EL (cell line): ENCODE results near the gene COL25A1.
"Not testable (repeated sequence)": the region's sequence is repeated elsewhere in the genome, so short reads cannot be mapped to it uniquely, and the experiment has no call there.

Source experiments
- DNase-seq: peaks from one replicate; pipeline ENCODE4 v3.0.0-alpha.2; 2016

The COL25A1 gene

DNA sequence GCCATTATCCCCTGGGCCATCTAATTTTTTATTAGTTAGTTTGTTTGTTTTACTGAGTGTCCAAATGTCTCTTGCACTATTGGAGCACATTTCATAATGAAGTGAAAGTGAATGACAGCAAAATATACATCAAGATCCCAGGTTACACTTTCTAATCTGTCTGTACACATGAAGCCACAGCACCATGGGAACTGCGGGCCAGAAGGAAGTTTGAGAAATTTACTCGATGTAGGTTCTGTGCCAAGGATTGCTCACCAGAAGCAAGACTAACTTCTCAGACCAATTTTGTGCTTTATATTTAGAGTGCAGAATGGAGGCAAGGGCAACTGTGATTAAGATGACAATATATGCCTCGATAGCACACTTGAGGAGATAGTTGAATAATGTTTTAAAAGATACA lies 258.0 kb downstream of the COL25A1 start:
- DNase-seq, result no peak

DNA sequence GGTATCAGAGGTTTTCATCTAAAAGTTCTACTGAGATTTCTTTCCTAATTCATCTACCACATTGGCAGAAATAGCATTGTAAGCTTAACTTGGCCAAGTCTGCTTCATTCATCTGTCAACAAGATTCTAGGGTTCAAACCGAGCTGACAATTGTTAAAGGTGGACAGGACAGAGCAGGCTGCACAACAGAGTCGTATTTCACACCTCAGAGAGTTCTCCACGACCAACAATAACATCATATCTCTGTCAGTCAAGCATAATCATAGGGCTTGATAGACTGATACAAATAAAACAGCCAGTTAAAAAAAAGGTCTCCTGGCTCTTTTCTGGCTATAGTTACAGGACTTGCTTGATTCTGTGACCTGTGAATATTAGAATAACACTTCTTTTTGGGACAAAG lies 259.2 kb downstream of the COL25A1 start:
- no peak for DNase-seq

DNA sequence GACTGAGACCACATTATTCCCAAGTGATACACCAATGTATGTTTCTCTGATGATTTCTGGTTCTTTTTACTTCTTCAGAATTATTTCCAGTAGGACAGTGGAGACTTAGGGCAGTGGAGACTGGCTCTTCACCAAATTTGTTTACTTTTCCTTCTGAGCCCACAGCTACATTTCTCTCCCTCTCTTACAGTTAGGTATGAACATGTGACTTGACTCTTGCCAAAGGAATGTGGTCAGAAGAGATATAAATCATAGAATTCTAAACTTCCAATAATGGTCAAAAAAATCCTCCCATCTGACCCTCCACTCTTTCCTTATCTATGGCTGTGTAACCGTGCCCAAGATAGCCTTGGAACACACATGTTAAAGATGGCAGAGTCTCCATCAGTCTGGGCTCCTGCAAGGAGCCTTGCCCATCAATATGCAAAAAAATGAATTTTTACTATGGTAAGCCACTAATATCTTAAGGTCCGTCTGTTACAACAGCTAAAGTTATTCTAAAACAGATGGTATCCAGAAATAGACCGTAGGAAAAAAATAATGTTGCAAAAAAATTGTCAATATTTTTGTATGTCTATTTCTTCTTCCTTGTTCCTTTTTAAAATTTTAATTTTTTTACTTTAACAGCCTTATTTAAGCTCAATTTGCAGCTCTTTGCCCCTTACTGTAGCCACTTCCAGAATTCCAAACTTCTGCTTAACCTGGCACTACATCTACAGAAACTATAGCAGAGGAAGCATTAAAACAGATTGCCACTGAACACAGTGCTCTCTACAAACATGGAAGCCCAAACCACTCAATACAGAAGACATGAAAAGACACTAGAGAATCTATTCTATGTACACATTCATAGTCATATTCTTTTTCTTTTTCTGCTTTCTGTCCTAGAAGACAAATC lies 260.7 kb downstream of the COL25A1 start:
- DNase-seq, result peak; percentile 59

DNA sequence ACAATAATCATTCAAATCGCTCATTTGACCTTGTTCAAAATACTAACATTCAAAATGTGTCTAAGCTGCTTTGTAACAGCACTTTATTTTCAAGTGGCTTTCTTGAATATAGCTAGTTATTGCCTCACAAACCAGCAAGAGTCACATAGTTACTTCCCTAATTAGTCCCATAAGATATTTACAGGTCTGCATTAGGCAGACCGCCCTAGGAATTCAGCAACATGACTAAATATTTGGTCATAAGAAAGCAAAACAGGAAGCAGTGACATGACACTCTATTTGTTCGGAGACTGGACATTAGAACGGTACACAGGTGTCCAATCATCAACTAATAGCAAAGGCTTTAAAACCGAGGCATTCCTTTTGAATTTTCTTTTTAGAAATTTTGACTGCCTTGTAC lies 262.0 kb downstream of the COL25A1 start:
- peak; percentile 28 for DNase-seq

DNA sequence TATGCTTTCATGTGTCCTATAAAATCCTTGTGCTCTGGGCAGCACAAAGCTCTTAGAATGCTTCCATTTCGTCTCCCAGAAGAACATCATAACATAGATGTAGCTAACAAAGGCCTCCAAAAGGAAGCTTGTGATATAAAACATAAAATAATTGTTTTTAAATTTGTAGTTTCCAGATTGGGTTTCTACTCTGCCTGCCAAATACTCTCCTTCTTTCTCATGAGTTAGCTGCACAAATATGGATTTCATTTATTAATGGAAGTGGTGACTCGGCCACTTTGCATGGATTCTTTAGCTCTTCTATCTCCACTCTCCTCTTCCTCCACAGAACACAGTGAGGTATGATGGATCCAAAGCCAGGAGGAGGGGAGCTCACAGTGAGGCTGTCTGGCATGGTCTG lies 265.4 kb downstream of the COL25A1 start:
- no peak for DNase-seq

DNA sequence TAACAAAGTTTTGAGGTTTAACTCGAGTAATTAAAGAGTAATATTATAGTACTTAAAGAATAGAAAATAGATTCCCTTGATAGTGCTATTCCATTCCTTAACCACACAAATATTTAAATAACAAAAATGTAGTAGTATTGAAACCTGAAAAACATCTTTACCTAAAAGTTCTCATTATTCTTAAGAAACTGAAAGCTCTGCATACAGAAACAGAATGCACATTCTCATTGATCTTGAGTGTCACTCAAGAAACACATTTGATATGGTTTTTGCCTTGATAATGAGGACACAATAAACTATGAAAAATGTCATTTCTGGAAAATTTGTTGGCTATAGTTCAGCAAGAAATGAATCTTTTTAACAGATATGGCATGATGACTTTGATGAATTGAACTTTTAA lies 268.5 kb downstream of the COL25A1 start:
- DNase-seq, result no peak

DNA sequence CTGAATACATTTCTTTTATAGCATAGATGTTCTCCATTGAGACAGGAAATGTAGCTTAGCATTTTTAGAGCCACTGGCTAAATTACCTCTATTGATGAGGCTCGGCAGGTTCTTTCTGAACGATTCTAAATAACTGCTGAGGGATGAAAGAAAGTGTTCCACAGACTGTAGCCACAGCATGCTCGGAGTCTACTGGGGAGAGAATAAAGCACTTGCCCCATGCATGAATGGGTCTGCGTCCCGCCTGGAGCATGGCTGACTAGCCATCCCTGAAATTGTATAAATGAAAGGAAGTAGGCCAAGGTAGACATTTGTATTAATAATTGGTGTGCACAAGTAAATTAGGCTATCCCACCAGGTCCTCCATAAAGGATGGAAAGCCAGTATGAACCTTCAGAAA lies 269.8 kb downstream of the COL25A1 start:
- no peak for DNase-seq

DNA sequence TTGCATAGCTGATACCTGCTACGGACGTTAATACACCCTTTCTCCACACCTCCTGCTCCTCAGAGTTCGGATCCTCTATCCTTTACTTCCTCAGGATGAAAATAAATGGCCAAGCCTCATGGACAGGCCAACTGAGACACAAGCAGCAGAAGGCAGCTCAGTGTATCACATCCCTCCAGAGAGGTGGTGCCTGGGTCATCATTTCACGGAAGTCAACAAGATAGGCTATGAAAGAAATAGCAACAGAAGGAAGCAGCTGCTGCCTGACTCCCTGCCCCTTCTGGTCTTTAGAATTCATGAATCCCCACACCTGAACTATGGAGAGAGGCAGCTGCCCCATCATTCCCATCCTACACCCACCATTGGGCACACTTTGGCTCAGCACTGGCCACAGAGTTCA lies 272.5 kb downstream of the COL25A1 start:
- DNase-seq, result no peak

DNA sequence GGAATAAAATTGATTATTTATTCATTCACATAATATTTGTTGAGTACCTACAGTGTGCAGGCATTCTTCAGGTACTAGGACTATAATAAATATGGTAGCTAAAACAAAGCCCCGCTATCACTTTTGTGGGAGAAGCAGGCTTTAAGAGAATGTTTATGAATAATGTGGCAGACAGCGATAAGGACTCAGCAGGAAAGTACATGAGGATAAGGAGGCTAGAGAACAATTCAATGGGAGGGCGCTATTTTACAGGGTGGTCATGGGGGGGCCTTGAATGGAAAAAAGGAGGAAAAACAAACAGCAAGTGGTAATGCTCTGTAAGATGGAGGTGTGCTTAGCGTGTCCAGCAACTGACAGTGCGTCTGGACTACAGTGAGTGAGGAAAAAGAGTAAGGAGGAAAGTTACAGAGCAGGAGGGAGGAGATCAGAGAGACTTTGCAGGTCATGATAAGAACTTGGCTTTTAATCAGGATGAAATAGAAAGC lies 275.4 kb downstream of the COL25A1 start:
- no peak for DNase-seq

DNA sequence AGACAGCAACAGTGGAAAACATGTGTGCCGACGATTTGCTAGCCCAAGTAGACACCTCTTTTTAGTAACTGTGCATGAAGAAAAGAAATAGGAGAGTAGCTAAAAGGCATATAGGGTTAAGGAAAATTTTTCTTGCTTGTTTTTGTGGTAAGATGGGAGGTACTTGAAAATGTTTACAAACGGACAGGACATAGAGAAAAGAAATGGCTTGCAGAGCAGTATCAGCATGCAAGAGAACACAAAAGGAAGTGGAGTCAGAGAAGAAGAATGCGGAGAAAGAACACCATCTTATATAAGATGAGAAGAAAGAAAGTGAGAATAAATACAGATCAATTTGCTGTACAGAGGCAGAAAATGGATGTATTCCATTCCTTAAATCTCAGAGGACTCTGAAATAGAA lies 275.9 kb downstream of the COL25A1 start:
- DNase-seq, result peak; percentile 14

DNA sequence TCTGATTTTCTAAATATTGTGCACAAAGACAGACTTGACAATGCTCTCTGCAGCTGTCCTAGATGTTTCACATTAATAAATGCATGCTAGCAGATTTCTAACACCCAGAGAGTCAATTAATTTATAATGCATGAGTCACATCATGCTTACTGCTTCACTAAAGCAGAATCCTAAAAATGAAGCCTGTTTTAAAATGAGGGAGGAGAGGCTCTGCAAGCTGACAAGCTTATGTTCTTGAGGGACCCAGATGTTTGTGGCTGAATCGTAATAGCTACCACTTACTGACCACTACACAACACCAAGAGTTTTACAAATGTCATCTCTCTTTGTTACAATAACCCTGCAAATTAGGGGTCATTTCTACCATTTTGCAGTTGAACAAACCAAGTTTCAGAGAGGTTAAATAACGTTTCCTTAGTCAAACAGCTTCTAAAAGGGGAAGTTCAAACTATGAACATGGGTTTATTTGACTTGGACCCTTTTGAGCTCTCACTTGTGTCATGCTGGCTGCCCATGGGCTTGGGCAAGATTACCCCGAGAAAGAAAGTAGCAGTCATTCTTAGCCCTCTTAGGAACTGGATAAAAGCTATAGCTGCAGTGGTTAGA lies 276.9 kb downstream of the COL25A1 start:
- no peak for DNase-seq

DNA sequence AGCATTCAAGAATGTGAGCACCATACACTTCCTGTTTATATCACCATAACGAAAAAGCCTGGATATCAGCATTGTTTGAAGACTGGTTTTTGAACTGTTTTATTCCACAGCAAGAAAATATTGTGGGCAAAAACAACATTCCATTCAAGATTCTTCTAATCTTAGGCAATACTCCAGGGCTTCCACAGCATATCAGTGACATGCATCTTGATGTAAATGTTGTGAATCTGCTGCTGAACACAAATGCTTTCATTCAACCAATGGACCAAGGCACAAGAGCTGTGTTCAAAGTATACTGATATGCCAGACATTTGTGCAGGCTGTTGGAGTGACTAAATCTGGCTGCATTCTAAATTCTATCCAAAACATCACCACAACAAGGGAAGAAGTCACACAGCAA lies 279.5 kb downstream of the COL25A1 start:
- DNase-seq, result no peak

DNA sequence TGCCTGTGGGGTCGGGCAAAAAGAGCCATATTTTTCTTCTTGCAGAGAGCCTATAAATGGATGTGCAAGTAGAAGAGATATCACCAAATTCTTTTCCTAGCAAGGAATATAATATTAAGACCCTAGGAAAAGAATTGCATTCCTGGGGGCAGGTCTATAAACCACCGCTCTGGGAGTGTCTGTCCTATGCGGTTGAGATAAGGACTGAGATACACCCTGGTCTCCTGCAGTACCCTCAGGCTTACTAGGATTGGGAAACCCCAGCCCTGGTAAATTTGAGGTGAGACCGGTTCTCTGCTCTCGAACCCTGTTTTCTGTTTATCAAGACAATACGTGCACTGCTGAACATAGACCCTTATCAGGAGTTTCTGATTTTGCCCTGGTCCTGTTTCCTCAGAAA lies 280.8 kb downstream of the COL25A1 start:
- DNase-seq, result not testable (repeated sequence)

DNA sequence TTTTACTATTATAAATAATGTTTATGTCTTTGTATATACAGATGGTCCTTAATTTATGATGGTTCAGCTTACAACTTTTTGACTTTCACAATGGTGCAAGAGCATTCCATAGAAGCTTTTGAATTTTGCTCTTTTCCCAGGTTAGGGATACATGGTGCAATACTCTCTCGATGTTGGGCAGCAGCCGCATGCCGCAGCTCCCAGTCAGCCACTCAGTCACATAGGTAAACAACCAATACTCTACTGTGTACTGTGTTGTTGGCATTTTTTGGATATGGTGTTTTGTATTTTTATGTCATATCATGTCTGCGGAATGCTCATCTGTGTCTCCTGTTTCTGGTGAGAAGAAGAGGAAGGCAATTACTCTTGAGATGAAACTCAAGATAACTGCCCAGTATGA lies 281.6 kb downstream of the COL25A1 start:
- DNase-seq, result no peak

DNA sequence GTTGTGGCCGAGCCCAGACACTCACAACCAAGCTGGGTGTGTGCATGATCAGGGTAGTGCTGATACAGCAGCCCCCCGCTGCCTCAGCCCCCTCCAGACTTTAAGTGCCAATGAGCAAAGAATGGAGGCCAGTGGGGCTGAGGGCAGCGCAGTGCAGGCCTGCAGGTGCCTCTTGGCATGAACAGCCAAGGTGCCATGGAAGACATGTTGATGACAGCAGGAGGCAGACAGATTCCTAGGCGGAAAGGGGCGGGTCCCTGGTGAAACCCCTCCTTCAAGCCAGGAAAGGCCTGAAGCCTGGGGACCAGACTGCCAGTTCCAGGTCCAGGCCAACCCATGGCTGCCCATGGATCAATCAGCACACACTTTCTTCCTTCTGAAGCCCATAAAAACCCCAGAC lies 286.3 kb downstream of the COL25A1 start:
- DNase-seq, result no peak

DNA sequence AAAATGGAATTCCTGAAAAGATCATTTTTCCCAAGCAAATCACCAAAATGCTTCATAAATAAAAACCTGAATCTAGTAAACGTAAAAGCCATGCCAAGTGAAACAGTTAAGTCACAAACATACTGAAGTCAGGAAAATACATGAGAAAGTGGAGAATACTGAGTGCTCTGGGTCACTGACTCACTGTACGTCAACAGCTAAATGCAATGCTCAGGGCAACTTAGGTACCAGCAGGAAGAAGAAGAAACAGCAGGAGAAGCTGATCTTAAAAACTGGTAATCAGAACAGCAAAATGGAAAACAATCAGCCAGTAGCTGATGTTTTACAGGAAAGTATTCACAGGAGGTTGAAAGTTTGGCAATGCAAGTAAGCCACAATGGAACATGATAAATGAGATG lies 287.0 kb downstream of the COL25A1 start:
- no peak for DNase-seq

DNA sequence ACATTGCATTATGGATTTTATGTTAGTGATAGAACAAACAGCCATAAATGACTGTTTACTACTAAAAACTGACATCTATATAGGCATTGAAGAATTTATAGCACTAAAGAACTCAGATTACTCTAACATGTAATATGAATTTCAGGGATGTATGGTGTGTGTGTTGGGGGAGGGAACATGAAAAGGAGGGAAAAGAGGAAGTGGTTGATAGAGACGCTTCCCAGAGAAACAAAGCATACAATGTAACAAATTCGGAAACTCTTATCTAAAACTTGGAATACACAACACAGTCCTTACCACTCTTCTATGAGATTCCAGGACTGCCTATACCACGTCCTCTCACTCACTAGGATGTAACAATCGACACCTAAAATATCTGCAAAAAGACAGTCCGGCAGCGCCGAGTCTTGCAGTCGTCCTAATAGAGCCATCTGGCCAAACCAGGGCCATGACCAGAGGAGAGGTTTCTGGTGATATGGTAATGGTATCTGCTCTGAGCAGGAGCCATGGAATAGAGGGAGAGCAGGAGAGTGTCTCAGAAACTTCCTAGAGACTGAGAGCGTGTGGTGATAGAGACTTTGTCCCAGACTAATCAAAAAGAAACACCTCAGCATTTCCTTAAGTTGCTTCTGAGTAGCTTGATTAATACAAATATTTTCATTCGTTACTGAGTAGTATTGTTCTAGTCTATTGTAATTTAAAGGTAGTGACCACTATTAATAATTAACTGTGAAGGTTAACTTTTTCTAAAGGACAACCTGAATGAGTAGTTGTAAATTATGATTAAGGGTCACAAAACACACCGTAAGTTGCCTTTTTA lies 287.7 kb downstream of the COL25A1 start:
- DNase-seq, result no peak

DNA sequence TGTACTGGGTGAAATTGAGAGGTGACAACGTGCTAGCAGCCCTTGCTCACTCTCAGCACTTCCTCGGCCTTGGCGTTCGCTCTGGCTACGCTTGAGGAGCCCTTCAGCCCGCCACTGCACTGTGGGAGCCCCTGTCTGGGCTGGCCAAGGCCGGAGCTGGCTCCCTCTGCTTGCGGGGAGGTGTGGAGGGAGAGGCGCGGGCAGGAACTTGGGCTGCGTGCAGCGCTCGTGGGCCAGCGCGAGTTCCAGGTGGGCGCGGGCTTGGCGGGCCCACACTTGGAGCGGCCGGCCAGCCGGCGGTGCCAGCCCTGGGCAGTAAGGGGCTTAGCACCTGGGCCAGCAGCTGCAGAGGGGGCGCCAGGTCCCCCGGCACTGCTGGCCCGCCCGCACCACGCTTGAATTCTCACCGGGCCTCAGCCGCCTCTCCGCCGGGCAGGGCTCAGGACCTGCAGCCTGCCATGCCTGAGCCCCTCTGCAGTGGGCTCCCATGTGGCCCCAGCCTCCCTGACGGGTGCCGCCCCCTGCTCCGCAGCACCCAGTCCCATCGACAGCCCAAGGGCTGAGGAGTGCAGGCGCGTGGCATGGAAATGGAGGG lies 290.1 kb downstream of the COL25A1 start:
- DNase-seq, result no peak

DNA sequence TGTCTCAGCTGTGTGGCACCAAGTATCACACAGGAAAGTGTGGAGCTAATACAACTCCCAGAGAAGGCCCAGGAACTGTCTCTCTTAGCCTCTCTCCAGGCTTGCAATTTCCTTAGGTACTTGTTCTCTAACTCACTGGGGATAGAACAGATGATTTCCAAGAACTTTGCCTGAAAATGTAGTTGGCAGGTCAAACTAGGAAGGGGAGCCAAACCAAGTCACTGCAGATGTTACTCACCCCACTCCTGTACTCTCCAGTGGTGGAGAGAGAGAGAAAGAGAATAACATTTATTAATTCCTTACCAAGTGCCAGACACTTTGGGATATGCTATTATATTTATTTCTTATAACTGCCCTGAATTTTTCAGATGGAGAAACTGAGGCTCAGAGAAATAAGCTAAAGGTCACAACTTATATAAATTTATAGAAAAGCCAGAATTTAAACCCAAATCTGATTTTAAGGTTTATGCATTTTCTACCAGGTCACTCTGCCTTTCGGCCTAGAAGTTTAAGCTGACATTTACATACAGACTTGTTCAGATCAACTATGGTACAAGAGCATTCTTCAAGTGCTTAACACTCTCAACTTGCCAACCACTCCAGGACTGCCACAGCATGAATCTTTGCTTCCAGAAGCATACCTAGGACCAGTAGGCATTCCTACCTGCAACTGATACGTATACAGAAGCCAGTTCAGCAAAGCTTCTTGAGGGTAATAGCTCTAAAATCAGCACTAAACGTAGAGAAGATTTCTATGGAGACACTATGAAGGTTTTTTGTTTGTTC lies 291.0 kb downstream of the COL25A1 start:
- DNase-seq, result no peak

DNA sequence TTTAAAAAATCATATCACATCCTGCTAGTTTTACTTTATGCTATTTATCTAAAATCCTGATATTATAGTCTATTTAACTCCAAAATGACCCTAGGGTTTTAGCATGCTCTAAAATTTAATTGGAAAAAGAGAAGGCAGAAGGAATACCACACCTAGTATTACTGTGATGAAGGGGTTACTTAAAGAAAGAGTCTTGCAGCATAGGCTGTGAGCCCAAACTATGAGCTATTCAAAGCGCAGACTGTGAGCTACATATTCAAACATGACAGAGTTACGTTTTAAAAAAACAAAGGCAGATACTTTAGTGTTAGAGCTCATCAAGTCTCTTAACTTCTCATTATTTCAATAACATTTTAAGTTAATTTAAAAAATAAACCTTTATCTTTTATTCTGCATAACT lies 291.9 kb downstream of the COL25A1 start:
- DNase-seq, result no peak

DNA sequence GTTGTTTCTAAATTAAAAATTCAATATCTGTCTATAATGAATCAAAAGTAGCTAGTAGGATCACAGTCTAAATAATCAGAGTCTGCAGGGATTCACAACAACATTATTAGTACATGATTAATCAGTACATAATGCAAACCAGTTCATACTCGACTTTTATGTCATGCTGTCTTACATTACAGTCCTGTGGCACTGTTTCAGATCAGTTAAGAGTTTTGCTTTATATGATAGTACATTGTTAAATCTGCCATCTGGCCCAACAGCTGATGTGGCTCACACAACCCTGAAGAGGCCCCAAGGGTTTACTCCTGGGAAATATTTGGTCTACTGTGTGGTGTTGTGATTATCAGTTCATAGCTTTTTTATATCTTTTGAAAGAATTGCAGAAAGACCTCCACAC lies 292.5 kb downstream of the COL25A1 start:
- DNase-seq, result peak; percentile 32

DNA sequence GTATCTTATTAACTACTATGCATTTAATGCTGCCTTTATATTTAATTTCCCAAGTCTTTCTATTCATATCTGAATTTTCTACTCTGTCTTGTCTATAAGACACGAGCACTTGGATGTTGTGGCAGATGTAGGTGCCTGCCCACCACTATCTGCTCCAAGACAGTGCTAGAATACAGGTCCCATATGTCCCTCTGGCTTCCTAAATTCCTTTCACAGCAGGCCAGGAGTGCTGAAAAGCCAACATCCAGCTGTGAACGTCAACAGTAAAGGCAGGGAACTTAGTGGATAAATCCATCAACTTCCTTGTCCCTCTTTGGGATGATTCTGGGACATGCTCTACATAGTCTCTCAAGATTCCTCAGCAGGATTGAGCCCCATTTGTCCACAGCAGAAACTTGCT lies 294.5 kb downstream of the COL25A1 start:
- DNase-seq, result no peak
